AML-193 (cell line): ENCODE measurements around the gene SIGMAR1.
A peak's percentile ranks its signal among the peaks of the same experiment; 100 is the strongest.

Source experiments
- DNase-seq, 2 experiments: peaks; one replicate each; lab custom pipeline; 2025; lab: John Stamatoyannopoulos, UW

The SIGMAR1 gene

GRCh38 chr9:34630402-34631154 lies 7.0 kb downstream of the SIGMAR1 start:
- no peak for DNase-seq

- DNase-seq: no peak
Observed at GRCh38 chr9:34629491-34629808, 8.1 kb downstream of the SIGMAR1 start.

- no peak for DNase-seq
Observed at GRCh38 chr9:34628656-34629490, 8.7 kb downstream of the SIGMAR1 start, which contains the start of gene ARID3C. Gene ARID3C (minus strand): TSS chr9:34629066. CDS start chr9:34628014, 1,052 bp downstream.

- DNase-seq: no peak
Observed at GRCh38 chr9:34627716-34628655, 9.6 kb downstream of the SIGMAR1 start.

GRCh38 chr9:34625186-34625486 lies 12.5 kb downstream of the SIGMAR1 start:
- DNase-seq: no peak

GRCh38 chr9:34624475-34625185 lies 13.0 kb downstream of the SIGMAR1 start:
- no peak for DNase-seq

- DNase-seq: no peak
Observed at GRCh38 chr9:34623374-34624235, 14.0 kb downstream of the SIGMAR1 start.

GRCh38 chr9:34620061-34620994 lies 17.3 kb downstream of the SIGMAR1 start, which contains the start of gene DCTN3:
Gene DCTN3 (minus strand): TSS chr9:34620495. CDS start chr9:34620464, 31 bp downstream.
- peak; percentile 96 to 97 for DNase-seq

- DNase-seq: no peak
Observed at GRCh38 chr9:34615132-34615531, 22.5 kb downstream of the SIGMAR1 start.

GRCh38 chr9:34612788-34613390 lies 24.7 kb downstream of the SIGMAR1 start:
- DNase-seq: peak; percentile 79 to 80

- DNase-seq: peak; percentile 64 to 76
Observed at GRCh38 chr9:34611811-34612787, 25.5 kb downstream of the SIGMAR1 start, which contains the start of gene RPP25L. Gene RPP25L (minus strand): TSS chr9:34612097. CDS start chr9:34611296, 801 bp downstream.

GRCh38 chr9:34611251-34611810 lies 26.3 kb downstream of the SIGMAR1 start:
- no peak for DNase-seq

- peak; percentile 11 to 19 for DNase-seq
Observed at GRCh38 chr9:34610434-34611206, 27.0 kb downstream of the SIGMAR1 start.

GRCh38 chr9:34607331-34607730 lies 30.3 kb downstream of the SIGMAR1 start:
- no peak for DNase-seq

- no peak for DNase-seq
Observed at GRCh38 chr9:34606905-34607304, 30.7 kb downstream of the SIGMAR1 start.

- no peak for DNase-seq
Observed at GRCh38 chr9:34606190-34606589, 31.4 kb downstream of the SIGMAR1 start.
